ENCODE data around the gene CXXC1. TPM values are rescaled to one million over a fixed set of nuclear protein-coding genes. Genes with fewer than 3 reads are reported as not detected.
A peak's percentile ranks its signal among the peaks of the same experiment; 100 is the strongest.

Gene CXXC1
- total RNA-seq, 1 donor = 46.9 TPM

- no peaks in the 10 kb centered on the region for H3K27me3 ChIP-seq (ENCODE audit: insufficient read depth, low read length)
- H3K9me3 ChIP-seq (ENCODE audit: low read depth, low read length) = no peaks in the 10 kb centered on the region
- no peak overlapping the region for H3K4me3 ChIP-seq (ENCODE audit: low read length)
- peaks cover 36% of the 10 kb centered on the region for H3K4me1 ChIP-seq (ENCODE audit: insufficient read depth, low read length)
These were observed 2.4 kb downstream of the CXXC1 start for GRCh38 chr18:50285071-50285470.

DNA sequence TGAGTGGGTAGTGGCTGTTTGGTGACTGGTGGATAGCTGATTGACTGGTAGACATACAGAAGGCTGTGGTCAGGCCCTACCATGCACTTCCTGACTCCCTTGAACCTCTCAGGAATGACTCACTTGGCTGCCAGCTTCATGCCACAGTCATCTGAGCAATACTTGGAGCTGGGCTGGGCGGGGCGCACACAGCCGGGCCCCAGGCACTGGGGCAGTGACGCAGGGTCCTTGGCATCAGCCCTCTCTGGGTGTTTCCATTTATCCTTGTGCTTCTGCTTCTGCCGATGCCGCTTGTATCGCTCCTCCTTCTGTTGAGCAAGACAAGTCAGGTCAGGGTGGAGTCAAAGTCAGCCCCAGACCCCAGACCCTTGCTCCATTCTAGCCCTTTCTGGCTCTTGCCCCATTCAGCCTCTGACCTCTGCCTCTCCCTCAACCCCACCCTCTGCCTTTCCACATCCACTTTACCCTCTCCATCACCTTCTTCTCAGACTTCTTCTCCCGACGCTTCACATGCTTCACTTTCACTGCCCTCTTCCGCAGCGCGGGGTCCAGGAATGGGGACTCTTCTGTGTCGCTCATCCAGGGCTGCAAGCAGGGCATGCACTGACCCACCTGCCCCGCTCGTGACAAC lies 3.1 kb downstream of the CXXC1 start:
- Histone ChIP-seq H3K4me1 (ENCODE audit: insufficient read depth, low read length) (peaks cover 41% of the 10 kb centered on the region), H3K4me3 (ENCODE audit: low read length) (no peak overlapping the region), H3K27me3 (ENCODE audit: insufficient read depth, low read length) (no peaks in the 10 kb centered on the region), H3K9me3 (ENCODE audit: low read depth, low read length) (no peaks in the 10 kb centered on the region)

DNA sequence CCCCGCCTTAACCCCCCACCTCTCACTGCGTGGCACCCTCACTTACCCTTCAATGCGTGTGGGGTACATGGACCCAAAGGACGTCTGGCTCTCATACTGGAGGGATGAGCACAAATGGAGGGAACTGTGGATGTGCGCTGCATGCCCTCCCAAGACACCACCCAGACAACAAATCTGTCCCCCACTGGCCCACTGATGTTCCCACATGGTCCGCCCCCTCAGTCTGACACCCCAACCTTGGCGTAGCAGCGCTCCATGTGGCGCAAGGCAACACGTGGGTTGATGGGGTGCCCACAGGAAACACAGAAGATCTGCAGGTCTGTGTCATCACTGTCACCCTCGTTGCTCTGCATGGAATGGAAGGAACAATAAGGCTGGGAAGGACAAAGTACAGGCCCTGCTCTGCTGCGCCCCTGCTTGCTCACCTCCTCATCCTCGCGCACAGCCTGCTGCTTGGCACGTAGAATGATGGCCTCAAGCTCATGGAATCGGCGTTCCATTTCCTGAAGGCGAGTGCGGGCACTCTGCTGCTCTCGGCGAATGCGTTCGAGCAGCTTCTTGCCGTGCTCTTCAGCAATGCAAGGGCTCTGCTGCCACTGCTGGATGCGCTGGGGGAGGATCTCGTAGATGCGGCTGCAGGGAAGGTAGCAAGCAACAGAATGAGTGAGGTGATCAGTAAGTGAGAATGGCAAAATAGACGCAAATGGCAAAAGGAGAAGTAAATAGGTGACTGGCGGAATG lies 3.9 kb downstream of the CXXC1 start:
- Histone ChIP-seq H3K4me1 (ENCODE audit: insufficient read depth, low read length) (peaks cover 37% of the 10 kb centered on the region), H3K9me3 (ENCODE audit: low read depth, low read length) (no peaks in the 10 kb centered on the region), H3K4me3 (ENCODE audit: low read length) (no peak overlapping the region), H3K27me3 (ENCODE audit: insufficient read depth, low read length) (no peaks in the 10 kb centered on the region)

DNA sequence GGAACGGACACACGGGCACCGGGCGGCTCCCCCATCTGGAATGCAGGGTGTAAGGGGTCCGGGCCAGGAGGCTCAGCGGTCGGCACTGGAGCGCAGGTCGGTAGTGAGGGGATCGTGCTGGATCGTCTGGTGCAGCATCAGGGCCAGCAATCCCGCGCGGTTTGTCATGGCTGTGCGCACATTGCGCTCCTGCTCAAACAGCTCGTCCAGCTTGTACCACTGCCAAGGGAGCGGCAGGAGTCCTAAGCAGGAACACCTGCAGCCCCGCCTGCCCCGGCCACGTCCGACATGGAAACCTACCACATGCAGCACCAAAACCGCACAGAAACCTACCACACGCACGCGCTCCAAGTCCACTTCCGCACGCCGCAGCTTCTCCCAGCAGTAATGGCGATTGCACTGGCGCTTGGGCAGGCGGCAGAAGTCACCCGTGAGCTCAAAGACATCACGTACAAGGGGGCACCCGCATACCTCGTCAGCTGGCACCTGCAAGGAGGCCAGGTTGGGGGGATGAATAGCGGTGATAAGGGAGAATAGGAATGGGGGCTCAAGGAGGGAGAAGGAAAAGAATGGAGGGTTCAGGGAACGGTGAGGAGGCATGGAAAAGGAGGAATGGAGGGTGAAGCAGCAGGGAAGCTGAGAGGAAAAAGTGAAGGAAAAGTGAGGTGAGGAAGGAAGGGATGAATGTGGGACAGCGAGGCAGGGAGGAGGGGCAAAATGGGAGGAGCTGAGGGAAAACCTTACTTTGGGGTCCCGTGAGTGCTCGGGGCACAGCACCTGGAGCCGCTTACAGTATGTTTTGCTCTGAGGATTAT lies 4.8 kb downstream of the CXXC1 start:
- Histone ChIP-seq H3K27me3 (ENCODE audit: insufficient read depth, low read length) (no peaks in the 10 kb centered on the region), H3K4me3 (ENCODE audit: low read length) (no peak overlapping the region), H3K9me3 (ENCODE audit: low read depth, low read length) (no peaks in the 10 kb centered on the region), H3K4me1 (ENCODE audit: insufficient read depth, low read length) (peaks cover 36% of the 10 kb centered on the region)

DNA sequence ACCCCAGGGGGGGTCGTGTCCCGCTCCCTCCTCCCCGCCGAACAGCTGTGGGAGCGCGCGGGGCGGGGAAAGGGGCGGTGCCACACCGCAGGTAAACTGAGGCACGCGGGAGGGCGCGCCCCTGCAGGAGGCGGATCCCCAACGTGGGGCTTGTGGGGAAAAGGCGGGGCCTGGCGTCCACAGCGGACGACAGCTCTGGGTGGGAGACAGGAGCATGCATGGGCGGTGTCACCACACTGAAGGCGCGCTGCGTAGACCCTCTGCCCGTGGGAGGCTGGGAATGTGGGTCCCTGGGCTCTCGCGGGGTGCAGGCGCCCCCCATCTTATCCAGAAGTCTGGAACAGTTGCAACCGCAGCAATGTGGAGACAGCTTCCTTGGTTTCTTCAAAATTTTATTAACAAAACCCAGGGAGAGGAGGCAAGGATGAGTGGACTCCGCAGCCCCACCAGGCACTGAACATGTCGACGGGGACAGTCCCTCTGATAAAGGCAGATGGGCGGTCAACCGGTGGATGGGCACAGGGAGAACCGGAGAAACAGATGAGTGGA lies 5.4 kb downstream of the CXXC1 start:
- H3K27me3 ChIP-seq (ENCODE audit: insufficient read depth, low read length) = no peaks in the 10 kb centered on the region

DNA sequence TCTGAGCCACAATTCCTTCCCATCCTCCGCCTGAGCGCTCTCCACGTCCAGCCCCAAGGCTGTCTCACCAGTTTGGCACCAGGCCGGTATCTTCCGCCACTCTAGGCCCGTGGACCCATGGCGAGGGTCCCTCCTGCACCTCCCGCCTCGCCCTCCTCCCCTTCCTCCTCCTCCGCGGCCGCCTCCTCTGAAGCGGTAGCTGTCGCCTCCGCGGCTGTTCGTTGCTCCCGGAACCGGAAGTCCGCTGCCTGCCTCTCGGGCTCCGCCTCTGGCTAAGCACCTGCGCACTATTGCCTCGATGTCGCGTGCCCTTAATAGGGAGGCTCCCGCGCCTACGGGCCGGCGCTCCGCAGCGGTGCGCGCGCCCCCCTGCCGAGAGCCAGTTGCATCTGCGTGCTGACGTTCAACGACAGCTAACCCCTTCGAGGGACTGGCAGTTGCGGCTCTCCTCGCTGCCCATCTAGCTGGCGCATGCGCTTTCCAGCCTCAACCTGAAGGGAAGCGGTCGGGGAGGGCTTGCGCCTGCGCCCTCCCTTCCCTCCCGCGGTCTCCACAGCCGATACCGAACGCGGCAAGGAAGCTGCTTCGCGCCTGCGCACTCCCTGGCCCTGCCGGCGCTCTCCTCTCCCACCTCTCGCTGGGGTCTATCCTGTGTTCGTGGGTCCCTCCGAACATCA lies 6.1 kb downstream of the CXXC1 start, which contains the start of gene MBD1:
Gene MBD1 (minus strand): TSS at position 229 of the 677 bp plus-strand sequence. CDS start 1,531 bp downstream, outside the sequence.
- H3K9me3 ChIP-seq (ENCODE audit: low read depth, low read length) = no peaks in the 10 kb centered on the region
- peaks cover 28% of the 10 kb centered on the region for H3K4me1 ChIP-seq (ENCODE audit: insufficient read depth, low read length)
- peak within 1 kb of the TSS; percentile 97 for H3K4me3 ChIP-seq (ENCODE audit: low read length)

More for the DNA sequence above, 5.4 kb downstream of the CXXC1 start:
- Histone ChIP-seq H3K9me3 (ENCODE audit: low read depth, low read length) (no peaks in the 10 kb centered on the region), H3K4me1 (ENCODE audit: insufficient read depth, low read length) (peaks cover 34% of the 10 kb centered on the region), H3K4me3 (ENCODE audit: low read length) (peak overlapping the region; percentile 97)

DNA sequence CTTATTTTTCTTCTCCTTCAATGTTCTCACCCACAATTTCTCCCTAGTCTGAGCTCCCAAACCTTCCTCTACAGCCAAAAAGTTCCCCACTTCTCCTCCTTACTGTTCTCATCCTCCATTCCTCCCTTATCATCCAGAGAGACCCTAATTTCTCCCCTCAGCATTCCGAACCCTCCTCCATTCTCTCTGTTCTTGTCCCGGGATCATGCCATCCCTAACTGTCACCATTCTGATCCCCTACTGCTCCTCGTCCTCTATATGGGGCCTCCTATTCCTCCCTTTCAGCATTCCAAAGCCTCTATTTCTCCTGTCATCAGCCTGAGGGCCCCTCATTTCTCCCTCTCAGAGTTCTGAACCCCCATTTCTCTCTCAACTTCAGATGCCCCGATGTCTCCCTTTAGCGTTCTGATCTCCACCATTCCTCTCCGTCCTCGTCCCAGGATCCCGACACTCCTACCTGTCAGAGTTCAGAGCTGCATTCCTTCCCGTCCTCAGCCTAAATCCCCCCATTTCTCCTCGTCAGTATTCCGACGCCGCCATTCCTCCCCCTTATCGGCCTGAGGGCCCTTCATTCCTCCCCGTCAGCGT lies 6.7 kb downstream of the CXXC1 start:
- peak overlapping the region; percentile 97 for H3K4me3 ChIP-seq (ENCODE audit: low read length)
- H3K4me1 ChIP-seq (ENCODE audit: insufficient read depth, low read length) = peaks cover 24% of the 10 kb centered on the region
- no peaks in the 10 kb centered on the region for H3K9me3 ChIP-seq (ENCODE audit: low read depth, low read length)
- H3K27me3 ChIP-seq (ENCODE audit: insufficient read depth, low read length) = no peaks in the 10 kb centered on the region

More for the DNA sequence above, 6.1 kb downstream of the CXXC1 start, which contains the start of gene MBD1:
- no peaks in the 10 kb centered on the region for H3K27me3 ChIP-seq (ENCODE audit: insufficient read depth, low read length)

DNA sequence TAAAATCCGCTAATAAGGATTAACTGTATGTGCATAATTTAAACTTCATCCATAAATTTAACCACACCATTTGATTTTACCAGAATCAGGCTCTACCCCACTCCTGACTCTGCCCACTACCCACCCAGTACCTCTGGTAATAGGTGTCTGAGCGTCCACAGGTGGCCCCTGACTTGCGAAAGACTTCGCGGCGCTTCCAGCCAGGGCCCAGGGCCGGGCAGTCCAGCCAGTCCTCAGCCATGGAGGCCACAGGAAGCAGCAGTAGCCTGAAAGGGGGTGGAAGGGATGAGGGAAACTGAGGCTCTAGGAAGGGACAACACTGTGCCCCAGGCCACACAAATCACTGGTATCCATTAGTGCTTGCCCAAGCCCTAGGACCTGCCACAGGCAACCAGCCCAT lies 7.7 kb downstream of the CXXC1 start:
- Histone ChIP-seq H3K4me1 (ENCODE audit: insufficient read depth, low read length) (peaks cover 24% of the 10 kb centered on the region), H3K27me3 (ENCODE audit: insufficient read depth, low read length) (no peaks in the 10 kb centered on the region), H3K4me3 (ENCODE audit: low read length) (no peak overlapping the region), H3K9me3 (ENCODE audit: low read depth, low read length) (no peaks in the 10 kb centered on the region)

DNA sequence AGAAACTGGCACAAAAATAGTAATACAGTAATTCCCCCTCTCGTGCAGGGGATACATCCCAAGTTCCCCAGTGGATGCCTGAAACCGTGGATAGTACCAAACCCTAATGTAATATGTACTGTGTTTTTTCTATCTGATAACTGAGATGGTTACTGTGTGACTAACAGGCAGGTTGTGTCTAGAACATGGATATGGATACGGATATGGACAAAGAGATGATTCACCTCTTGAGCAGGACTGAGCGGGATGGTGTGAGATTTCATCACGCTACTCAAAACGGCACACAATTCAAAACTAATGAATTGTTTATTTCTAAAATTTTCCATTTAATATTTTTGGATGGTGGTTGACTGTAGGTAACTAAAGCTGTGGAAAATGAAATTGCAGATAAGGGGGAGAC lies 9.6 kb downstream of the CXXC1 start:
- Histone ChIP-seq H3K4me3 (ENCODE audit: low read length) (no peak overlapping the region), H3K27me3 (ENCODE audit: insufficient read depth, low read length) (no peaks in the 10 kb centered on the region), H3K4me1 (ENCODE audit: insufficient read depth, low read length) (peaks cover 24% of the 10 kb centered on the region), H3K9me3 (ENCODE audit: low read depth, low read length) (no peaks in the 10 kb centered on the region)

DNA sequence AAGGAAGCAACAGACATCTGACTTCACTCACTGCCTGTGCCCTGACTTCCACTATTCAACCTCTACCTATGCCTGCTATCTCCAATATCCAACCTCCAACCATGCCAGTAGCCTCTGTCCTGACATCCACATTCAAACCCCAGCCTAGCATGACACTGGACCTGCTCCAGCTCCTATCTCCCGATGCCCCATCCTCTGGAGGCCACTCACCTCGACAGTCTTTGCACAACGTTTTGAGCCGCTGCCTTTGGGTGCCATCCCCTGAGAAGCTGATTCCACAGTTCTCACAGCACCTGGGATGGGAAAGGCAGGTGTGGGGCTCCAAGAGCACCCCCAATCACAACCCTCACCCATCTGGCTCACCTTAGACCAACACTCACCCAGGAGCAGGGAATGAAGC lies 11.0 kb downstream of the CXXC1 start:
- Histone ChIP-seq H3K9me3 (ENCODE audit: low read depth, low read length) (no peaks in the 10 kb centered on the region), H3K4me1 (ENCODE audit: insufficient read depth, low read length) (peaks cover 17% of the 10 kb centered on the region), H3K27me3 (ENCODE audit: insufficient read depth, low read length) (no peaks in the 10 kb centered on the region), H3K4me3 (ENCODE audit: low read length) (no peak overlapping the region)

GRCh38 chr18:50275503-50276036 lies 11.9 kb downstream of the CXXC1 start:
- Histone ChIP-seq H3K4me3 (ENCODE audit: low read length) (no peak overlapping the region), H3K27me3 (ENCODE audit: insufficient read depth, low read length) (no peaks in the 10 kb centered on the region), H3K9me3 (ENCODE audit: low read depth, low read length) (no peaks in the 10 kb centered on the region), H3K4me1 (ENCODE audit: insufficient read depth, low read length) (peaks cover 13% of the 10 kb centered on the region)

- H3K4me3 ChIP-seq (ENCODE audit: low read length) = no peak overlapping the region
- H3K27me3 ChIP-seq (ENCODE audit: insufficient read depth, low read length) = no peaks in the 10 kb centered on the region
- peaks cover 7% of the 10 kb centered on the region for H3K4me1 ChIP-seq (ENCODE audit: insufficient read depth, low read length)
- no peaks in the 10 kb centered on the region for H3K9me3 ChIP-seq (ENCODE audit: low read depth, low read length)
These were observed 12.6 kb downstream of the CXXC1 start for GRCh38 chr18:50274941-50275340.

DNA sequence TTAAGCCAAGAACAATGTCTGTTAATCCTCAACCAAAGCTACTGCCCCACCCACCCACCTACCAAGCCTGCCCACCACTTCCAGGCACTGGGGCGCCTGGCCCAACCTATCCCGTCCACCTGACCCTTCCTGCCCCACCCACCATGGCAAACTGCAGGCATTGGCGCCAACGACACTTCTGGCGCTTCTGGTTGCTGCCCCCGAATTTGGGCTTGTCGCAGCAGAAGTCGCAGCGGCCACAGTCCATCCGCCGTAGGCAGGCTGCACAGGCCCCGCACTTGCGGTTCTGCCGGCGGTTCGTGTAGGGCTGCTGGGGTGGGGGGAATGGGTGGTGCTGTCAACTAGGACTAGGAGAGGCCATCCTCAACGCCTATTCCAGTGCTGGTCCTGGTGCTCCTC lies 13.4 kb downstream of the CXXC1 start:
- H3K4me3 ChIP-seq (ENCODE audit: low read length) = no peak overlapping the region
- peaks cover 3% of the 10 kb centered on the region for H3K4me1 ChIP-seq (ENCODE audit: insufficient read depth, low read length)
- no peaks in the 10 kb centered on the region for H3K9me3 ChIP-seq (ENCODE audit: low read depth, low read length)
- no peaks in the 10 kb centered on the region for H3K27me3 ChIP-seq (ENCODE audit: insufficient read depth, low read length)
